ENCODE measurements around the gene SLC15A4.

Gene SLC15A4

DNA sequence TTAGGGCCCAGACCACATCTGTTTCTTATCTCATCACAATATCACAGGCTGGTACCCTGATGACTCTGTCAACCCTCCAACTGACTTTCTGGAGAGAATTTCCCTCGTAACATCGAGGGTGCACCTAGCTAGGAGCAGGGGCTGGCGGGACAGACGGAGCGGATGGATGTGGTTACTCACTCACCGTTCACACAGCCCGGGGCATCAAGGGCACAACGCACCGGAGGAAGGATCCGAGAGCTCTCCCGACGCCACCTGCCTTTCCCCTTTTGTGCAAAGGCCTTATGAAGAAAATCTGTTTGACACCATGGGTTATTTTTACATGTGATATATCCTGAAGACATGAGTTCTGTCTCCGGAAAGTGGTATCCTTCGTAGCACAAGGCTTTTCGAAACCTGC, 31.4 kb downstream of the SLC15A4 start:
- no peak for DNase-seq (ENCODE audit: low read depth)
- TF ChIP-seq, protein P1, sequence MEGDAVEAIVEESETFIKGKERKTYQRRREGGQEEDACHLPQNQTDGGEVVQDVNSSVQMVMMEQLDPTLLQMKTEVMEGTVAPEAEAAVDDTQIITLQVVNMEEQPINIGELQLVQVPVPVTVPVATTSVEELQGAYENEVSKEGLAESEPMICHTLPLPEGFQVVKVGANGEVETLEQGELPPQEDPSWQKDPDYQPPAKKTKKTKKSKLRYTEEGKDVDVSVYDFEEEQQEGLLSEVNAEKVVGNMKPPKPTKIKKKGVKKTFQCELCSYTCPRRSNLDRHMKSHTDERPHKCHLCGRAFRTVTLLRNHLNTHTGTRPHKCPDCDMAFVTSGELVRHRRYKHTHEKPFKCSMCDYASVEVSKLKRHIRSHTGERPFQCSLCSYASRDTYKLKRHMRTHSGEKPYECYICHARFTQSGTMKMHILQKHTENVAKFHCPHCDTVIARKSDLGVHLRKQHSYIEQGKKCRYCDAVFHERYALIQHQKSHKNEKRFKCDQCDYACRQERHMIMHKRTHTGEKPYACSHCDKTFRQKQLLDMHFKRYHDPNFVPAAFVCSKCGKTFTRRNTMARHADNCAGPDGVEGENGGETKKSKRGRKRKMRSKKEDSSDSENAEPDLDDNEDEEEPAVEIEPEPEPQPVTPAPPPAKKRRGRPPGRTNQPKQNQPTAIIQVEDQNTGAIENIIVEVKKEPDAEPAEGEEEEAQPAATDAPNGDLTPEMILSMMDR (conservative IDR thresholded peaks at IDR 0.05; ENCODE audit: low read length) = no peak

DNA sequence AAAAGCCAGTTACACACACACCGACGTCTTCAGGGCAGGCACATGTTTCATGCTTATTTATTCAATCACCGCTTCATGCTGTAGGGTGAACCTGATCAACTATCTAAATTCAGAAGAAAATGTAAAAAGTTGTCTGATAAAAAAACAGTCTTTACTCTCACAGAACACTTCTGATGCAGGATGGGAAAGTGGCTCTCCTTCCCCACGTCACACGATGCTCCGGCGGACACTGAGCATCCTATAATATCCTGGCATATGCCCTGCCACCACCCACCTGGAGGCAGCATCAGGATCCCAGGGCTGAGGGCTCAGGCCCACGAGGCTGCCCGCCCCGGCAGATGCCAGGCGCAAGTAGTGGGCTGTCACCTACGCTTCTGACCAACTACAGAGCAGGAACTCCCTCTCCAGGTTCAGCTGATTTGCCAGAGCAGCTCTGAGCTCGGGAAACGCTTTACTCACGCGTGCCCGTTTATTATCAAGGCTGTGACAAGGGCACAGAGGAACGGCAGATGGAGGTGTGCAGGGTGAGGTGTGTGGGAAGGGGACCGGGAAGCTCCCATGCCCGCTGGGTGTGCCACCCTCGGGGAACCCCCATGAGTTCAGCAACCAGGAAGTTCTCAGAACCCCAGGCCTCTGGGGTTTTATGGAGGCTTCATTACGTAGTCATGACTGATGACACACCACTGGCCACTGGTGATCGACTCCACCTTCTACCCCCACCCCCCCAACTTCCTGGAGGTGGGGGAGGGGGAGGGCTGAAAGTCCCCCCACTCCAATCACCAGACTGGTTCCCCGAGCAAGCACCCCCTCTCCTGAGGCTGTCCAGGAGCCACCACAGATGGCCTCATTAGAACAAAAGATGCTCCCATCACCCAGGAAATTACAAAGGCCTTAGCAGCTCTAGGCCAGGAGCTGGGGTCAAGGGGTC, 32.1 kb downstream of the SLC15A4 start:
- TF ChIP-seq, protein P1 (conservative IDR thresholded peaks at IDR 0.05; ENCODE audit: low read length) = no peak
- no peak overlapping the region for H3K4me3 ChIP-seq (ENCODE audit: low read length)
- no peak for DNase-seq (ENCODE audit: low read depth)

More for the DNA sequence above, 31.4 kb downstream of the SLC15A4 start:
- no peak overlapping the region for H3K4me3 ChIP-seq (ENCODE audit: low read length)

DNA sequence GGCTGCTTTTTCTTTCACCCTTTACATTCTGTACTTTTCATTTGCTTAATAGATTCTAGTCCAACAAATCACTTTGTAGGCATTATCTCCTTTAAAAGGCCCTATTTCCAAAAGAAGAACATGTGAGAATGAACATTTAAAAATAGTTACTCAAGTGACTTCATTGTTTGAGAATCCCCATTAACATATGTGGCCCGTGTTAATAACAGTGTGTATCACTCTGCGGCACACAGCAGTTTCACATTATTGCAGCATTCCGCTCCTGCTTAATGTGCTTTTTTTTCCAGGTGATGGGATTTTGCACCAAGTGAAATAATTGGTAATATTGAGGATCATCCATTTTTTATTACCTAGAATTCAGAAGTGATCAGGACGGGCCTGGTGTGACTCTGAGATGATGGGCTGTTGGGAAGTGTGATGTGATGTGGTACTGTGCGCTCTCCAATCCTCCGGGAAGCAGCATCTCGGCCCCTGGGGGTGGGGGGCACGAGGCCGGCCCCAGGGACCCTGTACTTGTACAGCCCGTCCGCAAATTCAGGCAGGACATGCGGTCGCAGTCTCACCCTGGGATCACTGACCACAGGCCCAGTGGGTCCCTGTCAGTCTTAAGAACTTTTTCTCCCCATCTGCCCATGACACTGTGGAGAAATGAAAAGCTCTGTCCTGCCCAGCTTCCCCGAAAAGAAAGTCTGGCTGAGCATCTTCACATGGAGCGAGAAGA, 32.9 kb downstream of the SLC15A4 start:
- no peak overlapping the region for H3K4me3 ChIP-seq (ENCODE audit: low read length)
- TF ChIP-seq, protein P1 (conservative IDR thresholded peaks at IDR 0.05; ENCODE audit: low read length) = no peak
- peak; percentile 46 for DNase-seq (ENCODE audit: low read depth)

DNA sequence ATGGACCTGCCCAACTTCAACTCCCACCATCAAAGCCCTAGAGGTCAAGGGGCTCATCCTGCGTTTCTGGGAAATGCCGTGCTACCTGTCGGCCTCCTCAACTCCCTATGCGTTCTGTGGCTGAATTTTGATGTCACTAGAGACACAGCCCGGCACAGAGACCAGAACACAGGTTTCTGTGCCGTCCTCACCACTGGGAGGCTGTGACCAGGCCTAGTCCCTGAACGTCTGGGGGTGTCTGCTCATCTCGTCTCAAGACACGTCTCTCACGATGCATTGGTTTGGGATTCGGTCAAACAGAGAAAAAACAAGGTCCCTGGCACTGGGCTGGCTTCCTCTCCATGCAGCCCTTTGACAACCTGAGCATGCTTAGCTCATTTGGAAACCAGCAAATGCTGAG, 33.5 kb downstream of the SLC15A4 start:
- no peak for DNase-seq (ENCODE audit: low read depth)
- H3K4me3 ChIP-seq (ENCODE audit: low read length) = no peak overlapping the region
- TF ChIP-seq, protein P1 (conservative IDR thresholded peaks at IDR 0.05; ENCODE audit: low read length) = no peak

DNA sequence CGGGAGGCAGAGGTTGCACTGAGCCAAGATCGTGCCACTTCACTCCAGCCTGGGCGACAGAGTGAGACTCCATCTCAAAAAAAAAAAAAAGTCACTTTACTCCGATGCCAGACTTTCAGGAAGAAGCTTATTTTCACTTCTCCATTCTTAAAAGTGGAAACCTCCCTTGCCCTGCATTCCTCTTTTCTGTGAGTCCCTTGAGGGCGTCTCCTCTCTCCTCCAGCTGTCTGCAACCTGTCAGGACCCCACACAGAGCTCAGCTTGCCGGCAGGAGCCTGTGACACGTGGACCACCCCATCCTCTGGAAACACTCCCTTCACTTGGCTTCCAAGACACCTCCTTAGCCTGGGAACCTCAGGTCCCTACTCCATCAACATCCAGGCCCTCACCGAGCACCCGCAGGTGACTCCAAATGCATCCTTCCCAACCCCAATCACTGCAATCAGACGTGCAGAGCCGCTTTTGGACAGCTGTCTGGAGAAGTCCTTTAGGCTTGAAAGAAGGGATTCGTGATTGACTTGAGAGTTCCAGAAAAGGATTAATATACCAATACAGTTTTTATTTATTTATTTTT, 34.3 kb downstream of the SLC15A4 start:
- DNase-seq (ENCODE audit: low read depth) = no peak
- TF ChIP-seq, protein P1 (conservative IDR thresholded peaks at IDR 0.05; ENCODE audit: low read length) = no peak
- no peak overlapping the region for H3K4me3 ChIP-seq (ENCODE audit: low read length)

DNA sequence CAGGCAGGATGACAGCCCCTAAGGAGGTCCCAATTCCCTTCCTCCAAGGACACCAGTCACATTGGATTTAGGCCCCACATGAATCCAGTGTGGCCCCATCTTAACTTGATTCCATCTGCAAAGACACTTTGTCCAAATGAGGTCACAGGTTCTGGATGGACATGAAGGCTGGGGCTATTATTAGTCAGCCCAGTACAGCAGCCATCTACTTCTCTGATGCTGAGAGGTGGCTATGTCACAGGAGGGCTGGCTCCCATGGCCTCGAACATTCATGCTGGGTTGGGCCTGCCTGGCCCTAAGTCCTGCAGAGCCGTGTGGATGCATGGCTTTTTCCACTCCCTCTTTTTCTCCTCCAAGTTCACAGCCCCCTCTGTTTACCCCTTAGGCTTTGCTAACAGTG, 35.9 kb downstream of the SLC15A4 start:
- TF ChIP-seq, protein P1 (conservative IDR thresholded peaks at IDR 0.05; ENCODE audit: low read length) = no peak
- H3K4me3 ChIP-seq (ENCODE audit: low read length) = no peak overlapping the region
- DNase-seq (ENCODE audit: low read depth) = no peak
